GM18499 (cell line): Measurements from ENCODE around the gene ADORA2A.

Source experiments
- ATAC-seq: cut with Tn5 transposase; IDR thresholded peaks from one replicate; pipeline ENCODE4 v1.9.1; 2021; ENCODE audit warnings: moderate number of reproducible peaks; ENCODE audit not compliant: insufficient read depth, unreplicated experiment

ADORA2A gene

GRCh38 chr22:24402460-24403192 is 24.8 kb upstream of the ADORA2A start:
- no peak for ATAC-seq

GRCh38 chr22:24403346-24403745 is 24.1 kb upstream of the ADORA2A start:
- no peak for ATAC-seq

DNA sequence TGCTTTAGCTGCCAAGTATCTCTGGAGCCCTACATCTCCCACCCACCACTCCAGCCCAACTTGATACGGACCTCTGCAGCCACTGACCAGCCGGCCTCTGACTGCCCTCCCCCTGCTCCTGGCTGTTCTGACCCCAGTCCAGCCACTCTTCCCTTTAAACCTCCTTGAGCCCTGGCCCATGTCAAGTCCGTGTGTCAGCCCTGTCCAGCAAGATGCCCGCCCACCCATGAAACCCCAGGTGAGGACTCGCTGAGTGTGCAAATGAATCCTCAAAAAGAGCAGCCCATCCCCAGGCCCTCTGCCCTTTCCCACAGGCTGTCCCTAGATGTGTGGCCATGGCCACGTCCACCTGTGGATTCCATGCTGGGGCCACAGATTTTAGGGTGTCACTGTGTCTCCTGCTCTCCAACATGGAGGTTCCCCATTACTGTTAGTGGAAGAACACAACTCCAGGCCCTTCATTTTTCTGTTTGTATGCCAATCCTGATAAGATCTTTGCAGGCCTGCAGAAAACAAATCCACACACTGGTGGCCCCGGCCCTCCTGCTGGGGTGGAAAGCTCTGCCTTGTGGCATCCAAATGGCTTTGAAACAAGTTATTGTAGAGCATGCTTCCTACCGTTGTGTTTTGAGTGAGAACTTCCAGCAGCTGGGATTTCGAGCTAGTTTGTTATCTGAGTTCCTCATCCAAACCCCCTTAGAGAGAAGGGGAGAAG is 22.7 kb upstream of the ADORA2A start:
- no peak for ATAC-seq

GRCh38 chr22:24405631-24406321 is 21.6 kb upstream of the ADORA2A start:
- ATAC-seq = no peak

DNA sequence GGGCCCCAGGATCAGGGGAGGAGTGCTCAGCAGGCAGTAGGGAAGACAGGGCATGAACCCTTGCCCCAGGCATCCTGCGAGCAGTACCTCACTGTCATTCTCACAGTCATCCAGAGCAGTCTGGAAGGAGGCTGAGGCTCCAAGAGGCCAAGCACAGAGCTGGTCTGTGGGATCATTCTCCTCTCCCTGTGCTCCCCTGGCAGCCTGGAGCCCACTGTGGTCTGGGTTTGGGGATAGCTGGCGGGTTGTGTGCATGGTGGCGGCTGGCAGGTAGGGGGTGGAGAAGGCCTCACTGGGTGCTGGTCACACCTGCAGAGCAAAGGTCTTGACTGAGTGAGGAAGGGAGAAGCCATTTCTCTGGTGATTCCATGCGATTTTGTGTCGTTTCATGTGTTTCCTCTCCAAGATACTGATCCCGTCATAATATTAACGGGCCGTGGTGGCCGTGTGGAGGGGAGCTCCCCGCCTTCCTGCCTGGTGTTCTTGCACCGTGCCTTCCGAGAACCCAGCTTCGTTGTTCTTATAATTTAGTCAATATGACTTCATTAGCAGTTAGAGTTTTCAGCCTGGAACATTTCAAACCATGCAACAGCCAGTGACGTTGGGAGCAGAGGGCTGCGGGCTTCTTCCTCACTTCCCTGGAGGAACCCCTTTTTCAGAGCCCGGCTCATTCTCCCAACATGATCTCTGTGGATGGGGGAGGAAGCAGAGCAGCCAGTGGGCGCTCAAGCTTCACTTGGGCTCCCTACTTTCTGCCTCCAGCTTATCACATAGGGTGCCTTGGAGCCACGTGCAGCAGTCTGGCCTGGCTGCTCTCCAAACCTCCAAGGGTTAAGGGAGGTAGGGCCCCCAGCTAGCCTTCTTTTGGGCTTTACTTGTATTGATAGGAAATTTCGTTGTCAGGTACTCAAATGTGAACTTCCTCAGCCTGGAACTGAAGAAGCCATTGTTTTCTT is 20.8 kb upstream of the ADORA2A start:
- no peak for ATAC-seq

DNA sequence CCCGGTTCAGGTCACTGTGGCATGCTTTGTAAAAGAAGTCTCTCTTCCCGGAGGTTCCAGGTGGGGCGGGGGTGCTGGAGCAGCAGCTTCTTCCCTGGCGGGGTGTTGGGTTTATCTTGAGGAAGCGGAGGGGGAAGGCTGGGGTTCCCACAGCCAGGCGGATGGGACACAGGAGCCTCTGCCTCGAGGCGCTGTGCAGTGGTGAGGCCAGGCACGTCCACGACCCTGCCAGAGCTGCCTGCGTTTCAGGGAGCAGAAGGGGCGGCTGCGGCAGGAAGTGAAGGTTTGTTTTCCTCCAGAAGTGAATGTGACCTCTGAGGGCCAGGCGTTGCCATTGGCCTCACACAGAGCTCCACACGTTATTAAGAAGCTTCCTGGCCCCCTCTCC is 20.1 kb upstream of the ADORA2A start:
- no peak for ATAC-seq

DNA sequence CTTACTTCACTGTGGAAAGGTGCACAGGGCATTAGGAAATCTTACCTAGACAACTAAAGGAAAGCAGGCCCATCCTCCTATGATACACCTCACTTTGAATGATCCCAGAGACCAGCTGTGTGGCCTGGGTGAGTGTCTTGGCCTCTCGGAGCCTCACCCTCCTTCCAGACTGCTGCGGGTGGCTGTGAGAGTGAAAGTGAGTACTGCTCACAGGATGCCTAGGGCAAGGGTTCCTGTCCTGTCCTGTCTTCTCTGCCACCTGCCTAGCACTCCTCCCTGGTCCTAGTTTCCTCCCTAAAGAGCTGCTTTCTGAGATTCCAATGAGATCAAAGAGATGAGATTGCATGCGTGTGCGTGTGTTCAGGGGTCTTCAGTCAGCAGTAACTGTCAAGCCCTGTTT is 19.5 kb upstream of the ADORA2A start:
- ATAC-seq = no peak

DNA sequence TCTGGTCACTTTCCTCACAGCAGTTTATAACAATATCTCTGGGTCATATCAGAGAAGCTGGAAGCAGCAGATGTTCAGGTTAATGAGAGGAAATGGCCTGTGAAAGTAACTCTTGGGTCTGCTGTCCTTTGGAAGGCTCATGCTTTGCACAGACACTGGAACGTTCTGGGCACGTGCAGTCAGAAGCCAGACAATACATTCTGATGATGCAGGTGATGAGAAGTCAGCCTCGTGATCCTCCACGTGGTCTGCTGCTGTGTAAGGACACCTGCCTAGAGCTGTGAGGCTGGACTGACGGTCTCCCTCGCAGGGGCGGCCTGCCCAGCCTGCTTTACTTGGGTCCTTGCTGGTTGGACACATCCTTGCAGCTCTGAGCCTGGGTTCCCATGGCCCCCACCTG is 18.8 kb upstream of the ADORA2A start:
- ATAC-seq = no peak

GRCh38 chr22:24409707-24410106 is 17.7 kb upstream of the ADORA2A start:
- no peak for ATAC-seq

- no peak for ATAC-seq
Observed at GRCh38 chr22:24410110-24410856, 17.1 kb upstream of the ADORA2A start.

DNA sequence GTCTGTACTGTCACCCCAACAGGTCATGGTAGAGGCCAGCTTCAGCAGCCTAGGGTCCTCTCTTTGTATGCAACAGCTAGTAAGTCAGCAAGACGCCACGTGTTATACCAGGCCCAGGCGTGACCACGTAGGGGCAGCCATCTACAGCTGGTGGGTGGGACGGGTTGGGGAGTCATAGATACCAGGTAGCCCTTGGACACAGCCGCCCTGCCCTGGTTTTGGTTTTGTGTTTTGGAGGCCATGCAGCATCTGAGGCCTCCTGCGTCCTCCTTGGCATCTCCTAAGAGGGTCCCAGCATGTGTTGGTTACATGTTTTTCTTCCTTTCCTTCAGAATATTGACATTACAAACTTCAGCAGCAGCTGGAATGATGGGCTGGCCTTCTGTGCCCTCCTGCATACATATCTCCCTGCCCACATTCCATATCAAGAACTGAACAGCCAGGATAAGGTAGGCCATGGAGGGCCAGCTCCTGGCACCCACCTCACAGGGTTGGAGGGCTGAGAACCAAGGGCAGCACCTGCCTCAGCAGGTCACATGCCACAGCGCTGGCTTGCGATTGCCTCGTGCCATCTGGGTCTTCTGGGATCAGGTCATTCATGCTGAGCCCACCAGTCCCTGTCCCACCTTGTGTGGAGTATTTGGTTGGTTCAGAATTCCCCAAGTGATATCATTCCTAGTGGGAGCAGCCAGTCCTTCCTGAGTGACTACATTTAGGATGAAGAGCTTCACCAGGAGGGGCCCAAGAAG is 16.0 kb upstream of the ADORA2A start:
- no peak for ATAC-seq

DNA sequence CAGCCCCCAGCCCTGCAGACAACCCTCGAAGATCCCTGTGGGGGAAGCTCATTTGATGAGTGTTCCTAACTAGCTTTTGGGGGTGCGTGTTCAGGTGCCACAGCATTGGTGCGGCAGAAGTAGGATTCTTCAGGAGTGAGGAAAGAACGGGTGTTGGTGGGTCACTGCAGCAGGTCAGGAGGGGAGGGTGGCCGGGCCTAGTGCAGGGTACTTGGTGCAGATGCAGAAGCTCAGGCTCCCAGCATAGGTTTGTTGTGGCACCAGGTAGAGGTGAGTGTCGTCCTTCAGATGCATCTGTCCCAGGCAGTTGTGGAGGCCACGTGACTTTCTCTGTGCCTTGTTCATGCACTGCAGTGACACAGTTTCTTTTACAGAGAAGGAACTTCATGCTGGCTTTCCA is 15.1 kb upstream of the ADORA2A start:
- no peak for ATAC-seq

GRCh38 chr22:24413271-24413670 is 14.1 kb upstream of the ADORA2A start:
- no peak for ATAC-seq

GRCh38 chr22:24413736-24414385 is 13.5 kb upstream of the ADORA2A start:
- no peak for ATAC-seq

DNA sequence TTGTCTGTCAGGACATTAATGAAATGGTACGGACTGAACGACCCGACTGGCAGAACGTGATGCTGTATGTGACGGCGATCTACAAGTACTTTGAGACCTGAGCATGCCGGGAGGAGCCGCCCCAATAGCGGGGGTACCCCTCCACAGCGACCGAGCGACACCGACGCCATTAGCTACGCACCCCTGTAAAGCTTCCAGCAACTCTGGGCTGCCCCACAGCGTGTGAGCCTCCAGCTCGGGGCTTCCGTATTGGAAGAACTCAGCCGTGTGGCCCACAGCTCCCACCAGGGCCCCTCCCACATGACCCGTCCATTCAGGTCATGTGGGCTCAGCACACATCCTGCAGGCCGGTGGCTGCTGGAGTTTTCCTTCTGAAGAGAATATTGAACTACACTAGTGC is 12.9 kb upstream of the ADORA2A start:
- ATAC-seq = no peak

GRCh38 chr22:24414984-24415945 is 12.1 kb upstream of the ADORA2A start:
- ATAC-seq = no peak

GRCh38 chr22:24416095-24416494 is 11.3 kb upstream of the ADORA2A start:
- ATAC-seq = no peak
